HG02981 (cell line): ENCODE results near the gene KIF21A.
A peak's percentile ranks its signal among the peaks of the same experiment; 100 is the strongest.
"Not testable (repeated sequence)": the region's sequence is repeated elsewhere in the genome, so short reads cannot be mapped to it uniquely, and the experiment has no call there.

Experiments used
- ATAC-seq: cut with Tn5 transposase; IDR thresholded peaks from one replicate; pipeline ENCODE4 v1.9.1; 2021; ENCODE audit warnings: mild to moderate bottlenecking, moderate library complexity; ENCODE audit not compliant: unreplicated experiment

Gene KIF21A

DNA sequence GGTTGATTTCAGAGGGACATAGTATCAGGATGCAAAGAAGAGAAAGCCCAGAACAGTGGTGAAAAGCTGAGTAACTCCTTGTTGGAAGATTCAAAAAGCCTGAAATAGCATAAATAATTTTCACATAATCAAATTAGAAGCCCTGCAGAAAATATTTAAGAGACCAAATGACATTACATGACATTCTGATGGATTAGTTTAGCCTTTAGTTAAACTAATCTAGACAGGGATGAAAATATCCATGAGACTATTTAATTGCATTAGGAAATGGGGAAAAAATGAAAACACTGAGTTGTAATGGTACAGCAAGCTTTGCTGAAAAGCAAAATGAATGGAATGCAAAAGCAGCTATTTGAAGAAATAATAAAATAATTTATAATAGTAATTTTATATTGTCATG, 91.8 kb downstream of the KIF21A start:
- no peak for ATAC-seq

GRCh38 chr12:39348941-39349626, 93.8 kb downstream of the KIF21A start:
- no peak for ATAC-seq

DNA sequence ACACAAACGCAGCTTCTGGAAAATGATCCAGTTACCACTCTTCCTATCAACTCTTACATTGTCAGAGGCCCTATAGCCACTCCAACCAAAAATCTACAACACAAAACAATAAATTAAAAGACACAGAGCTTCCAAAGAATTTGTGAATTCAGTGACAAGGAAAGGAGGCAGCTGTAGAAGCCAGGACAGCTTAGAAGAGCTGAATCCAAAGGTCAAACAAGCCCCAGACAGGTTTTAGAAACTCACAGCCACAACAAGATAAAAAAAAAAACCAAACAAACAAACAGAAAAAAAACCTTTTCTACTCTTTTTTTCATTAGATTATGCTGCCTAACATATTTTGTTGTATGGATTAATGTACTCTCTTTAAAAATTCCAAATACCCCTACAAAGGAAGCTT, 94.4 kb downstream of the KIF21A start:
- no peak for ATAC-seq

- no peak for ATAC-seq
These were observed 98.0 kb downstream of the KIF21A start for GRCh38 chr12:39344926-39345325.

DNA sequence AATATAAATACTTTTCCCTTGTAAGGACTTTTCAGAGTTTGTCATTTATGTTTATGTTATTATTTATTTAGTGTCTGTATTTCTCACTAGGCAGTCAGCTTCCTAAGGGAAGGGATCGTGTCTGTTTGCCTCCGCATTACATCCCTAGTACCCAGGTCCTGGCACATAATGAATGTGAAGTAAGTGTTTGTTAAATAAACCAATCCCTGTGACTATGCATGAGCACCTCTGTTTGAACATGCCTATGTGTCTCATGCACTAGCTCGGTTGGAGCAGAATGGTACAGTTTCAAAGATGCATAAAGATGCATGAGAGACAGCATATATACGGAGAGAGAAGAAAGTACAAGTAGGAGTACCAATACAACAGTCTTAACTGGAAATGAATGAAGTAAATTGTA, 99.3 kb downstream of the KIF21A start:
- no peak for ATAC-seq

GRCh38 chr12:39341761-39342160, 101.2 kb downstream of the KIF21A start:
- ATAC-seq: no peak

- ATAC-seq: peak; percentile 60
These were observed 101.7 kb downstream of the KIF21A start for GRCh38 chr12:39341179-39341578.

DNA sequence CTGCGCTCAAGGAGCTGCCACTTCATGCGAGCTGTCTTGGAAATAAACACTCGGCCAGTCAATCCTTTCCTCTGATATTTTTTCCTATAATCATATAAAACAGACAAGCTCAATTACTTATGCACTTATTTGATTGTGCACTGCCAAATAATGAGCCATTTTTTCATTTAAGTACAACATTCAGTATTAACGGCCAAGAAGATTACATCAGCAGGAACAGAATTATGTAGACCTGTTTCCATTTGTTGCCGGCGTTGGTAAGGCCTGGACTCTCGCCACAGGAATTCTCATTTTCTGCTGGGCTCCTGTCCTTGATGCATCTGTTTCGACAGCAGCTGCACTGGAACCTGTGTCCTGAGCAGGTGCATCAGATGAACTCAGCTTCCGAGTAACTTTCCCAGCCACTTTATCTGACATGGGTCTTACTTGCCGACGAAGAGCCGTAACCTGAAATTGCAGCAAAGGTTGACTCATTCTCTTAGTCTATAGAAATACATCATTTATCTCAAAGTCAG, 110.2 kb downstream of the KIF21A start:
- no peak for ATAC-seq

- no peak for ATAC-seq
These were observed 111.2 kb downstream of the KIF21A start for GRCh38 chr12:39331539-39332261.

DNA sequence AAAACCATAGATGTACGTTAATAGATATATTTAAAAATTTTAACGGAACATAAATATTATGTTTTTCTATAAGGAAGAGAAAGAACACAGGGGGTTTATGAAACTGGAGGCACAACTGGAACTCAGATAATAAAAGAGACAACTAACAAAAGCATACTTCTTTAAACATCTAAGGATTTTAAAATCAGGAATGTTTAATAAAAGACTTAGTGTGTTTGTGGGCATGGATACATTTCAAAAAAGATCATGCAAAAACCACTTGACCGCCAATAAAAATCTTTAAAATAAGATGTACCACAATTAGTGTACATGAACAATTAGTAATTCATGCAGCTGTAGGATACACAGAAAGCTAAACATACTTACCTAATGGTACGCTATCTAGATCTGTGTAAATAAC, 113.0 kb downstream of the KIF21A start:
- no peak for ATAC-seq

GRCh38 chr12:39329018-39329417, 113.9 kb downstream of the KIF21A start:
- no peak for ATAC-seq

DNA sequence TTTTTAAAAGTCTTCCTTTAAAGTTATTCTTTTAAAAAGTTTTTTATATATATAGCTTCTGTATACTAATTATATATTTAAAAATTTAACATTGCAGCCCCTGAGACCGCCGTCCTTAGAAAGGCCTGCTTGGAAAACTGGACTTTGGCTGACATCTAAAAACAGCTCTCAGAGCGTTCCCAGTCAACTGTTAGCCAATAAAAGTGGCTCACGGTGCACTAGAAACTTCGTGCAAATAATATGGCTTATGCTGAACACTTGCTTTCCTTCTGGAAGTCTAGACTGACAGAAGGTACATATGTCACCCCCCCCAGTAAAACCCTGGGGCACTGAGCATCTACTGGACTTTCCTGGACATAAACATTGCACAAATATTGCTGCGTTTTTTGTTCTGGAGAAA, 115.0 kb downstream of the KIF21A start:
- ATAC-seq: no peak

GRCh38 chr12:39327510-39327909, 115.4 kb downstream of the KIF21A start:
- no peak for ATAC-seq

DNA sequence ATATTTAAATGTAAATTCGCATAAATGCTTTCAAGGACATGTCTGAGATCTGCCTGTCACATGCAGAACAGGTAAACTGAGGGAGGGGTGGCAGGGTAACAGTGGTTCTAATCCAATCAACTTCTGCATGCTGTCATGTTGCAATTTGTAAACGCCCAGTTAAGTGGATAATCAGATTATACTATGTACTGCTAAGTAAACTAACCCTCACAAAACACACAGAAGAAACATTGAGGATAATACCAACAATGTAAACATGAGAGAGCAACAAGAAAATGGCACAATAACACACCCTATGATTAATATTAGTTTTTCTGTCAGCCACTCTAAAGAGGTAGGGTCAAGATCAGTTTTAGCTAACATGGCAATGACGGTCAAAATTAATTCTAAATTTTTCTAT, 123.7 kb downstream of the KIF21A start:
- no peak for ATAC-seq

GRCh38 chr12:39314547-39314946, 128.4 kb downstream of the KIF21A start:
- no peak for ATAC-seq

- no peak for ATAC-seq
These were observed 133.4 kb downstream of the KIF21A start for GRCh38 chr12:39309516-39309915.

GRCh38 chr12:39301422-39301821, 141.5 kb downstream of the KIF21A start:
- ATAC-seq: no peak

DNA sequence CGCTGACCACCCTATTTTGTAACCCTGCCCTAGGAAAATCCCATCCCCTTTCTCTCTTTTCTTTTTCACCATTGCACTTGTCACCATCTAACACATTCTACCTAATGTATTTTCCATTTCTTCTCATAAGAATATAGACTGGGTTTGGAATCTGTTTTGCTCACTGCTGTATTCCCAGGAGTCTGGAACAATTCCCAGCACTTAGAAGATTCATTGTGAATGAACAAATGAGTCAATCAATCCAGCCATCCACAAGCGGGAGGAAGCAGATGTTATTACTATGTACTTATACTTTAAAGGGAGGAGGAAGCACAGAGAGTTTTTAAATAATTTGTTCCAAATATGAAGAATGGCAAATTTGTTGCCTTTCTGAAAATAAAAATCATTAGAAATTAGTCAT, 142.1 kb downstream of the KIF21A start:
- ATAC-seq: no peak

DNA sequence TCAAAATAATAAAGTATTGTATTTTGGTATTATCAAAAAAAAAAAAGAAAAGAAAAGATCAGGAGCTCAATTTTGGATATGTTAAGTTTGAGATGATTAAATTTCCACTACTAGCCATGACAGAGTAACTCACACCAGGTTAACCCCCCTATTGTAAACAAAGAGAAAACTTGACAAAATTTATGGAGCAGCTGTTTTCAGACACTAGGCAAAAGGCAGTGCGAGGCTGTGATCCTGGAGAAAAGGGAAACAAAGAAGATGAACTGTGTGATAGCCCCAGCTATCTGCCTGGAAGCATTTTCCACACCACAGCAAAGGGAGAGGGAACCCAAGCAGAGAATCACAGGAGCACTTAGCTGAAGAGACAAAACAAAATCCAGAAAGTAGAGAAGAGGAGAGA, 145.0 kb downstream of the KIF21A start:
- no peak for ATAC-seq

DNA sequence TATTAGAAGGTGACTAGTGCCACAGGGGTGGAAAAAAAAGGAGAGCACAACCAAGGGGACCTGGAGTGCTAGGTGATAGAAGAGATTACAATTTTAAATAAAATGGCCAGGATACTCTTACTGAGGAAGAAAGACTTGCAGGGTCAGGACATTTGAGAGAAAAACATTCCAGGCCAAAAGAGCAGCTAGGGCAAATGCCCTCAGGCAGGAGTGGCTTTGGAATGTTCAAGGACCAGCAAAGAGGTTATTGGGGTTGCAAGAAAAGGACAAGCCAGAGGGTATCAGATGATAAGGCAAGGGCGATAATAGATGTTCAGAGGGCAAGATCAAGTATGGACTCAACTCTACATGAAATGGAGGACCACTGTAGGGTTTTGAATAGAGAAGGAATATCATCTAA, 146.4 kb downstream of the KIF21A start:
- no peak for ATAC-seq

GRCh38 chr12:39295593-39295992, 147.3 kb downstream of the KIF21A start:
- ATAC-seq: not testable (repeated sequence)

DNA sequence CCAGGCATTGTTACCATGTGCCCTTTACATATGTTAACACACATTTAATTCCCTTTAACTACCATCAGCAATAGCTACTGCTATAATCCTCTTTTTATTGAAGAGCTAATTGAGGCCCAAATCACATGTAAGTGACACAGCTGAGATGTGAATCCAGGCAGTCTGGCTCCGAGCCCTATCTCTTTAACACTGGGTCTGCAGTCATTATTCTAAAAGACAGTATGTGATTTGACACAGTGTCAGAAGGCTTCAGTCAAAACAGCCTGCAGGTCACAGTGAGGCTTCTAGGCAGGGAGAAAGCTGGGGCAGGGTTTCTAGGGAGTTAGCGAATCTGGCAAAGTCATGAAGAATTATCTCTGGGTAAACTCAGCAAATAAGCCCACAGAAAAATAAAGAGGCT, 148.2 kb downstream of the KIF21A start:
- ATAC-seq: no peak
